ENCODE data around the gene GLCCI1.

GRCh38 chr7:7938471-7938870, 30.1 kb upstream of the GLCCI1 start:
- TF ChIP-seq CTCF (IDR thresholded peaks at IDR 0.05), result no peak
- no peak for TF ChIP-seq EP300 (IDR thresholded peaks at IDR 0.05)
- no peak for TF ChIP-seq POLR2A (IDR thresholded peaks at IDR 0.05)

Data from tibial nerve (tissue), 4 donors.